AG04450 (cell line): Measurements from ENCODE around the gene LIN9. TPM values are rescaled to one million over a fixed set of nuclear protein-coding genes. Genes with fewer than 3 reads are reported as not detected.

Experiments used
- CTCF ChIA-PET: fragments of 300-600, 350-600 bp; formaldehyde crosslinking; extraction: SDS; loops from one replicate; lab custom pipeline; 2022; ENCODE audit warnings: antibody characterized with exemption, inconsistent platforms; lab: Charles Lee
- POLR2A ChIA-PET: fragments of 350-600 bp; formaldehyde crosslinking; extraction: SDS; loops from one replicate; lab custom pipeline; 2021; ENCODE audit warnings: antibody characterized with exemption, inconsistent platforms; lab: Yijun Ruan, JAX
- DNase-seq: peaks from one replicate; pipeline ENCODE4 v3.0.0-alpha.2; 2011; ENCODE audit warnings: low read depth, low spot score
- H3K27ac ChIP-seq: one replicate; pipeline ENCODE4 v1.5.1; 2012; ENCODE audit warnings: low read depth, low read length, control low read depth
- H3K27me3 ChIP-seq: one replicate; pipeline ENCODE4 v1.6.0; 2012; ENCODE audit warnings: low read length; ENCODE audit not compliant: control insufficient read depth, insufficient read depth
- H3K4me3 ChIP-seq: 2 replicates; pipeline ENCODE4 v1.5.1; 2011; ENCODE audit warnings: mild to moderate bottlenecking, low read depth, low read length, control low read depth
- H3K9me3 ChIP-seq: 2 replicates; pipeline ENCODE4 v1.5.1; 2012; ENCODE audit warnings: low read length; ENCODE audit not compliant: control insufficient read depth, insufficient read depth
- polyA plus RNA-seq: library from polyadenylated mRNA; depleted of rRNA; stranded (reverse); fragments of >200 nt; gene quantifications from 2 replicates; pipeline ENCODE4 v1.2.3, GENCODE V29; 2011
- TF ChIP-seq, protein P1 (sequence below): IDR thresholded peaks from 2 replicates; pipeline ENCODE4 v1.5.1; 2011; ENCODE audit warnings: low read depth, low read length, control low read depth, inconsistent platforms

Gene LIN9
- polyA plus RNA-seq, 1 experiment = 2.2 TPM

DNA sequence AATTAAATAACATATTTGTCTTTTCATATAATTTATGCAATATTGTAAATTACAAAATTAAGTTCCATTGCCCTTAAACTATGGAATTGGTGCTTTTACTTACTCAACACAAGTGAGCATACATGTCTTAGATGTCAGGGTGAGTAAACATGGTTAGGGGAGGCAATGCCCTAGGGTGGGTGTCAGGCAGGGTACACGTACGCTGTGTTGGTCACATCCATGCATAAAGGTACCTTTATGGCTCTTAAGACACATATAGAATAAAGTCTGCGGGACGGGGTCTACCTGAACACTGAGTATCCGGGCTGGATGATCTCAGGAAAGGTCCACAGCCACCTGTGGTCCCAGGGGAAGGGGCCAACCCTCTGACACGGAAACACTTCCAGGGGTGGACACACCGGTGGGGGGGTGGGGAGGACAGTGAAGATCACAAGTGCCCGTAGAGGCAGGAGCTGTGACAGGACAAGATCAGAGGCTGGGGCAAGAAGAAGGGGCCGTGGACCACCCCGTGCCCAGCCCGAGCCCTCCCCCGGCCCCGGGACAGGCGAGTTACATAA is 720 bp downstream of the LIN9 start:
- Histone ChIP-seq H3K4me3 (peak overlapping the region; percentile 91), H3K27ac (no peak overlapping the region), H3K27me3 (no peaks in the 10 kb centered on the region), H3K9me3 (no peaks in the 10 kb centered on the region; the same call in 1 of the 2 replicates)
- ChIA-PET POLR2A (no interaction called here), CTCF (interaction anchor here (1.2 kb wide), 1 partner anchor 243 kb away, joined by 6 read pairs; no protein-coding TSS in a partner anchor)
- TF ChIP-seq, protein P1, sequence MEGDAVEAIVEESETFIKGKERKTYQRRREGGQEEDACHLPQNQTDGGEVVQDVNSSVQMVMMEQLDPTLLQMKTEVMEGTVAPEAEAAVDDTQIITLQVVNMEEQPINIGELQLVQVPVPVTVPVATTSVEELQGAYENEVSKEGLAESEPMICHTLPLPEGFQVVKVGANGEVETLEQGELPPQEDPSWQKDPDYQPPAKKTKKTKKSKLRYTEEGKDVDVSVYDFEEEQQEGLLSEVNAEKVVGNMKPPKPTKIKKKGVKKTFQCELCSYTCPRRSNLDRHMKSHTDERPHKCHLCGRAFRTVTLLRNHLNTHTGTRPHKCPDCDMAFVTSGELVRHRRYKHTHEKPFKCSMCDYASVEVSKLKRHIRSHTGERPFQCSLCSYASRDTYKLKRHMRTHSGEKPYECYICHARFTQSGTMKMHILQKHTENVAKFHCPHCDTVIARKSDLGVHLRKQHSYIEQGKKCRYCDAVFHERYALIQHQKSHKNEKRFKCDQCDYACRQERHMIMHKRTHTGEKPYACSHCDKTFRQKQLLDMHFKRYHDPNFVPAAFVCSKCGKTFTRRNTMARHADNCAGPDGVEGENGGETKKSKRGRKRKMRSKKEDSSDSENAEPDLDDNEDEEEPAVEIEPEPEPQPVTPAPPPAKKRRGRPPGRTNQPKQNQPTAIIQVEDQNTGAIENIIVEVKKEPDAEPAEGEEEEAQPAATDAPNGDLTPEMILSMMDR = no peak
- DNase-seq = no peak

DNA sequence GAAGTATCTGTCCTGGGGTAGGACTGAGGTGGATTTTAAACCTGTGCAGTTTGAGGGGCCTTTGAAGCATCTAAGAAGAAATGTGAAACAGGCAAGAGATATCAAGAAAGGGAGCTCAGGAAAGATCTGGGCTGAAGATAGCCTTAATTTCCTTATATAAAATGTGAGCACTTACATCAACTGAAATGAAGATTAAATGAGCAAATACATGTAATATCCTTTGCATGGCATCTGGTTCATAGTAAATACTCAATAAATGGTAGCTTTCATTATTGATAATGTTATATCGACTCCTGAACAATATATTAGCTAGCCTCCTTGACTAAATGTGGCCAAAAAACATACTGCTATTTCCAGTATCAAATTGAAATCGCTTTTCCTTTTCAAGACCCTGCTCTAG is 2.5 kb downstream of the LIN9 start:
- POLR2A ChIA-PET = no interaction called here

DNA sequence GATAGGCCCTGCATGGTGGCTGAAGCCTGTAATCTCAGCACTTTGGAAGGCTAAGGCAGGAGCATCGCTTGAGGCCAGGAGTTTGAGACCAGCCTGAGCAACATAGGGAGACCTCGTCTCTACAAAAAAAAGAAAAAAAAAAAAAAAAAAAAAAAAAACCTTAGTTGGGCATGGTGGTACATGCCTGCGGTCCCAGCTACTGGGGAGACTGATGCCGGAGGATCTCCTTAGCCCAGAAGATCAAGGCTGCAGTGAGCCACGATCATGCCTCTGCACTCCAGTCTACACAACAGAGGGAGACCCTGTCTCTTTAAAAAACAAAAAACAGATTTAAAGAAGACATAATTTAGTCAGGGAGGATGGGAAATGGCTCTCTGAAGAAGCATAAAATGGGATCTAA is 3.8 kb downstream of the LIN9 start:
- H3K4me3 ChIP-seq = no peak overlapping the region

More for the DNA sequence above, 2.5 kb downstream of the LIN9 start:
- Histone ChIP-seq H3K27me3 (no peaks in the 10 kb centered on the region), H3K4me3 (no peak overlapping the region), H3K9me3 (no peaks in the 10 kb centered on the region; the same call in 1 of the 2 replicates), H3K27ac (no peak overlapping the region)
- CTCF ChIA-PET = no interaction called here
- DNase-seq = no peak
- TF ChIP-seq, protein P1 = no peak

DNA sequence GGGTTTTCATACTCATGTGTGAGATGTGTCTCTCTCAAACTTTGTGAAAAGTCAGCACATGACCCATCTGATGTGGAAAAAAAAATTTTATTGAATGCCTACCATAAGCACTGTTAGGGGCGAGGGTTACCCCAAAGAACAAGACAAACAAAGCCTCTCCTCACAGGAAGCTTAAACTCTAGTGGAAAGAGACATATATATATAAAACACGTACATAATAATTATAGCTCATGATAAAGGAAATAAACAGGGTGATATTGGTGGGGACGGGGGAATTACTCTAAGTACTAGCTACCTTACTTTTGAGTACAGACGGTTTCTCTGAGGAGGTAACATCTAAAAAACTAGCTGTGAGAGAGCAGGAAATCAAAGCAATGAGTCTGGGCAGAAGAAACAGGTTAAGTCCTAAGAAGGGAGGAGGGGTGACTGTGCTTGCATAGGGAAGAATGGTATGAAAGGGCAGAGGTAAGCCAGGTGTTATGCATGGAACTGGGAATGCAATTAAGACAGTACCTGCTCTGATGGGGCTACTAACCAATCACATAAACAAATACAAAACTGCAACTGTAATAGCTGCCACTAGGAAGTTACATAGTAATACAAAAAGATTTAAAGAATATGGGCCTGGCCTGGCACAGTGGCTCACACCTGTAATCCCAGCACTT is 4.5 kb downstream of the LIN9 start:
- no peaks in the 10 kb centered on the region; the same call in 1 of the 2 replicates for H3K9me3 ChIP-seq
- POLR2A ChIA-PET = interaction anchor here (0.7 kb wide), 1 partner anchor 50 kb away, joined by 3 read pairs; no protein-coding TSS in a partner anchor
- TF ChIP-seq, protein P1 = no peak
- CTCF ChIA-PET = interaction anchor here (0.5 to 1.0 kb wide), 2 partner anchors 179 to 244 kb away, joined by 3 to 4 read pairs; no protein-coding TSS in a partner anchor
- no peaks in the 10 kb centered on the region for H3K27me3 ChIP-seq
- DNase-seq = no peak
- no peak overlapping the region for H3K4me3 ChIP-seq
- H3K27ac ChIP-seq = no peak overlapping the region

More for the DNA sequence above, 3.8 kb downstream of the LIN9 start:
- ChIA-PET CTCF (no interaction called here), POLR2A (no interaction called here)
- H3K27ac ChIP-seq = no peak overlapping the region
- H3K9me3 ChIP-seq = no peaks in the 10 kb centered on the region; the same call in 1 of the 2 replicates
- H3K27me3 ChIP-seq = no peaks in the 10 kb centered on the region
- TF ChIP-seq, protein P1 = no peak
- DNase-seq = no peak

DNA sequence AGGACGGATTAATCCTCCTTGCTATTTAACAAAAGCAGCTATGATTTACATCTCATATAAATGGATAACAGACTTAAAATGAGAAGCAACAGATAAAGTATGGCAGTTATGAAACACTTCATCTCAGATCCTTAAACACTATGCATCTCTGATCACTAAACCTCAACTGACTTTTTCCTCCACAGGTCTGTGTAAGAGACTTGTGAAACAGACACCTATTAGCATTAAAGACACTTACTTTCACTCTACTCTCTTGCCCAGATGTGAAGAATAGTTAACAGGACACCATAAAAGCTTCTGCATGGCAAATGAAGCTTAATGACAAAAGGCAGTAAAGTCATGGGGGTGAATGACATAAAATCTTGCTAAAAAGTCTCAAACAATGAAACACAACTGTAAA is 6.2 kb downstream of the LIN9 start:
- TF ChIP-seq, protein P1 = no peak
- POLR2A ChIA-PET = no interaction called here
- Histone ChIP-seq H3K27ac (no peak overlapping the region), H3K4me3 (no peak overlapping the region), H3K9me3 (no peaks in the 10 kb centered on the region), H3K27me3 (no peaks in the 10 kb centered on the region)
- DNase-seq = no peak
- CTCF ChIA-PET = interaction anchor here (0.7 to 1.2 kb wide), 2 partner anchors 178 to 407 kb away, joined by 3 to 4 read pairs; no protein-coding TSS in a partner anchor
